Gastrocnemius medialis (tissue), 4 donors: Measurements from ENCODE around the gene NEURL4. TPM values are rescaled to one million over a fixed set of nuclear protein-coding genes. Genes with fewer than 3 reads are reported as not detected.
A peak's percentile ranks its signal among the peaks of the same experiment; 100 is the strongest.

Experiments used
- ATAC-seq, 2 donors: fragments of 150-250 bp; one replicate each; pipeline ENCODE4 v1.9.1; 2016
- DNase-seq, 2 donors: peaks; one replicate each; pipeline ENCODE4 v3.0.0-alpha.2; 2019
- H3K27ac ChIP-seq, 4 donors: fragments of 200-600 bp; sonication (generic); 1 replicate in 1 of 4; 2 replicates in 3 of 4; pipeline ENCODE4 v1.5.1; 2016 to 2018; ENCODE audit warnings: mild to moderate bottlenecking in 2 of 4, moderate library complexity in 1 of 4
- H3K27me3 ChIP-seq, 3 donors: fragments of 200-600 bp; sonication (generic) in 2 of 3; 1 replicate in 1 of 3; 2 replicates in 2 of 3; pipeline versions ENCODE4 v1.5.1 to v1.6.0; 2016 to 2019; ENCODE audit warnings: mild to moderate bottlenecking in 1 of 3, moderate library complexity in 1 of 3
- H3K36me3 ChIP-seq, 2 donors: fragments of 200-600 bp; sonication (generic) in 1 of 2; one replicate each; pipeline ENCODE4 v1.5.1; 2017 to 2018
- H3K4me1 ChIP-seq, 2 donors: fragments of 200-600 bp; sonication (generic) in 1 of 2; one replicate each; pipeline ENCODE4 v1.5.1; 2016 to 2017; ENCODE audit warnings: mild to moderate bottlenecking in 2 of 2
- H3K4me3 ChIP-seq, 4 donors: fragments of 200-600 bp; sonication (generic) in 3 of 4; 1 replicate in 1 of 4; 2 replicates in 3 of 4; pipeline ENCODE4 v1.5.1; 2016 to 2019; ENCODE audit warnings: mild to moderate bottlenecking in 2 of 4
- H3K9me3 ChIP-seq, 3 donors: fragments of 200-600 bp; sonication (generic) in 2 of 3; 1 replicate in 1 of 3; 2 replicates in 2 of 3; pipeline ENCODE4 v1.5.1; 2016 to 2019
- POLR2A ChIP-seq, 2 donors: fragments of 450-650 bp; IDR thresholded peaks; one replicate each; pipeline ENCODE4 v1.6.1; 2017; ENCODE audit warnings: antibody characterized with exemption in 2 of 2, mild to moderate bottlenecking in 2 of 2, moderate library complexity in 2 of 2
- in situ Hi-C, 4 donors: fragments of 200-750 bp; cut with MboI; loops; one replicate each; pipeline versions ENCODE4 v1.15.0 to v1.8.0; 2017; ENCODE audit warnings: low sequenced_read_pairs in 4 of 4
- intact Hi-C: fragments of 100-400 bp; cut with DNase I; formaldehyde crosslinking; loops from one replicate; pipeline ENCODE4 v1.15.1; 2023; ENCODE audit warnings: low total_unique reads
- total RNA-seq, 4 donors: library from RNA; depleted of rRNA; stranded (reverse); fragments of >200 nt; gene quantifications; one replicate each; pipeline versions ENCODE4 v1.1.0 to v1.2.3, GENCODE V29; 2016
- TF ChIP-seq, protein P1 (sequence below), 5 experiments: fragments of 450-650 bp in 3 of 5; fragments of 200-600 bp in 2 of 5; sonication (generic) in 2 of 5; IDR thresholded peaks in 4 of 5; conservative IDR thresholded peaks in 1 of 5; 1 replicate in 4 of 5; 2 replicates in 1 of 5; pipeline ENCODE4 v1.5.1; 2016 to 2019; ENCODE audit warnings: antibody characterized with exemption in 5 of 5, mild to moderate bottlenecking in 3 of 5, moderate library complexity in 3 of 5

NEURL4 gene
- total RNA-seq, 4 donors from 2014 or later, result 21.8 to 26.7 (median 23.5) TPM

DNA sequence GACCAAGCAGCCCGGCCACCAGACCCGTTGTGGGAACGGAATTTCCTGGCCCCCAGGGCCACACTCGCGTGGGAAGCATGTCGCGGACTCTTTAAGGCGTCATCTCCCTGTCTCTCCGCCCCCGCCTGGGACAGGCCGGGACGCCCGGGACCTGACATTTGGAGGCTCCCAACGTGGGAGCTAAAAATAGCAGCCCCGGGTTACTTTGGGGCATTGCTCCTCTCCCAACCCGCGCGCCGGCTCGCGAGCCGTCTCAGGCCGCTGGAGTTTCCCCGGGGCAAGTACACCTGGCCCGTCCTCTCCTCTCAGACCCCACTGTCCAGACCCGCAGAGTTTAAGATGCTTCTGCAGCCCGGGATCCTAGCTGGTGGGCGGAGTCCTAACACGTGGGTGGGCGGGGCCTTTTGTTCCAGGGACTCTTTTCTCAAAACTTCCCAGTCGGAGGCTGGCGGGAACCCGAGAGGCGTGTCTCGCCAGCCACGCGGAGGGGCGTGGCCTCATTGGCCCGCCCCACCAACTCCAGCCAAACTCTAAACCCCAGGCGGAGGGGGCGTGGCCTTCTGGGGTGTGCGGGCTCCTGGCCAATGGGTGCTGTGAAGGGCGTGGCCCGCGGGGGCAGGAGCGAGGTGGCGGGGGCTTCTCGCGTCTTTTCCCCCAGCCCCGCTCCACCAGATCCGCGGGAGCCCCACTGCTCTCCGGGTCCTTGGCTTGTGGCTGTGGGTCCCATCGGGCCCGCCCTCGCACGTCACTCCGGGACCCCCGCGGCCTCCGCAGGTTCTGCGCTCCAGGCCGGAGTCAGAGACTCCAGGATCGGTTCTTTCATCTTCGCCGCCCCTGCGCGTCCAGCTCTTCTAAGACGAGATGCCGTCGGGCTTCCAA, 47.8 kb downstream of the NEURL4 start, which contains the start of gene SLC2A4:
Gene SLC2A4, plus strand, starts transcription at position 645 of the 879 bp plus-strand sequence. Its CDS starts 217 bp downstream, at position 862.
- H3K4me3 ChIP-seq, result peak within 1 kb of the TSS; percentile 70 to 80 (median 76)
- H3K27ac ChIP-seq, result peak within 1 kb of the TSS; percentile 95 to 100 (median 98)
- no peaks in the 10 kb centered on the region for H3K27me3 ChIP-seq
- DNase-seq (peak; percentile 94 to 98), ATAC-seq (peak; percentile 50 to 53)
- peaks cover 0 to 23% of the 10 kb centered on the region in 2 donors for H3K36me3 ChIP-seq
- intact Hi-C loops (loop anchor here (1.0 to 5.0 kb wide), 4 partner anchors 26 to 871 kb away; partner anchors contain the start of genes EIF5A, ELP5 and PER1), in situ Hi-C loops (no loop called here)
- H3K4me1 ChIP-seq, result peaks cover 36 to 39% of the 10 kb centered on the region in 2 donors
- no peaks in the 10 kb centered on the region for H3K9me3 ChIP-seq
- TF ChIP-seq, protein P1, sequence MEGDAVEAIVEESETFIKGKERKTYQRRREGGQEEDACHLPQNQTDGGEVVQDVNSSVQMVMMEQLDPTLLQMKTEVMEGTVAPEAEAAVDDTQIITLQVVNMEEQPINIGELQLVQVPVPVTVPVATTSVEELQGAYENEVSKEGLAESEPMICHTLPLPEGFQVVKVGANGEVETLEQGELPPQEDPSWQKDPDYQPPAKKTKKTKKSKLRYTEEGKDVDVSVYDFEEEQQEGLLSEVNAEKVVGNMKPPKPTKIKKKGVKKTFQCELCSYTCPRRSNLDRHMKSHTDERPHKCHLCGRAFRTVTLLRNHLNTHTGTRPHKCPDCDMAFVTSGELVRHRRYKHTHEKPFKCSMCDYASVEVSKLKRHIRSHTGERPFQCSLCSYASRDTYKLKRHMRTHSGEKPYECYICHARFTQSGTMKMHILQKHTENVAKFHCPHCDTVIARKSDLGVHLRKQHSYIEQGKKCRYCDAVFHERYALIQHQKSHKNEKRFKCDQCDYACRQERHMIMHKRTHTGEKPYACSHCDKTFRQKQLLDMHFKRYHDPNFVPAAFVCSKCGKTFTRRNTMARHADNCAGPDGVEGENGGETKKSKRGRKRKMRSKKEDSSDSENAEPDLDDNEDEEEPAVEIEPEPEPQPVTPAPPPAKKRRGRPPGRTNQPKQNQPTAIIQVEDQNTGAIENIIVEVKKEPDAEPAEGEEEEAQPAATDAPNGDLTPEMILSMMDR (IDR thresholded peaks at IDR 0.05 in 4 of 5, conservative IDR thresholded peaks at IDR 0.05 in 1 of 5), result no peak
- TF ChIP-seq POLR2A (IDR thresholded peaks at IDR 0.05), result peak; percentile 91 to 95

DNA sequence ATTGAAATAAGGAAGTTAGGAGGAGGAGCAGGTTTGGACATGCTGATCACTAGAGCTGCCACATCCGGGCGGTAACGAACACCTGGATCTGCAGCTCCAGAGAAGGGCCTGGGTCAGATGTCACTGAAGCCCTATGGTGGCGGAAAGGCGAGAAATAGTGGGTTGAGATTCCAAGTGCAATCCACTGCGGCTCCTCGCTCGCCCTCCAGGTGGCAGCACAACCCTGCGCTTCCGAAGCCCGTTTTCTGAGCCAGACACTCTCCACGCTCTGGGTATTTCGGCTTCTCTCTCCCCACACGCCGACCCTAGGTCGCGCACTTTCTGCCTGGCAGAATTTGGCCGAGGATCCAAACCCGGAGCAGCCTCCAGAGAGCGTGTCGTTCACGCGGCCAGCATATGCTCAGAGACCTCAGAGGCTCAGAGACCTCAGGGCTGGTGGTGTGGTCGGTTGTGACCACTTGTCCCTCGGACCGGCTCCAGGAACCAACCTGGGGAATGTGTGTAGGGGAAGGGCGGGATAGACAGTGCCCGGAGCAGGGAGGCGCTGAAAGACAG, 48.5 kb downstream of the NEURL4 start:
- Histone ChIP-seq H3K4me1 (peaks cover 31 to 33% of the 10 kb centered on the region in 2 donors), H3K4me3 (peak overlapping the region; percentile 70 to 80 (median 76)), H3K9me3 (no peaks in the 10 kb centered on the region), H3K27ac (peak overlapping the region; percentile 95 to 100 (median 98)), H3K36me3 (peaks cover 0 to 15% of the 10 kb centered on the region in 2 donors), H3K27me3 (no peaks in the 10 kb centered on the region)
- ATAC-seq (peak; percentile 50 to 53), DNase-seq (peak; percentile 83 to 91)
- intact Hi-C loops (loop anchor here (1.0 to 5.0 kb wide), 5 partner anchors 16 to 872 kb away; partner anchors contain the start of genes EIF5A, ELP5 and PER1), in situ Hi-C loops (no loop called here)
- TF ChIP-seq, protein P1 (IDR thresholded peaks at IDR 0.05 in 4 of 5, conservative IDR thresholded peaks at IDR 0.05 in 1 of 5), result peak; percentile 95 to 99 (median 98)
- peak; percentile 51 for TF ChIP-seq POLR2A (IDR thresholded peaks at IDR 0.05)

DNA sequence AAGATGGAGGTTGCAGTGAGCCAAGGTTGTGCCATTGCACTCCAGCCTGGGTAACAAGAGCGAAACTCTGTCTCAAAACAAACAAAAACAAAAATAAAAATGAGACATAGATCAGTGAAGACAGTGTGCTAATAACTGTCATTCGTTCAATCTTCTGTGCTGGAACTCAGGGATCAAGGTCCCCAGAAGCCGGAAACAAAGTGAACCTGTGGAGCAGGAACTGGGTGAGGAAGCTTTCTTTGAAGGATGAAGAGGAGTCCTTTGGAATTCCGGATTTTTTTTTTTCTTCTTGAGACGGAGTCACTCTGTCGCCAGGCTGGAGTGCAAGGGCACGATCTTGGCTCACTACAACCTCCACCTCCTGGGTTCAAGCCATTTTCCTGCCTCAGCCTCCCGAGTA, 49.7 kb downstream of the NEURL4 start:
- in situ Hi-C loops, result no loop called here

DNA sequence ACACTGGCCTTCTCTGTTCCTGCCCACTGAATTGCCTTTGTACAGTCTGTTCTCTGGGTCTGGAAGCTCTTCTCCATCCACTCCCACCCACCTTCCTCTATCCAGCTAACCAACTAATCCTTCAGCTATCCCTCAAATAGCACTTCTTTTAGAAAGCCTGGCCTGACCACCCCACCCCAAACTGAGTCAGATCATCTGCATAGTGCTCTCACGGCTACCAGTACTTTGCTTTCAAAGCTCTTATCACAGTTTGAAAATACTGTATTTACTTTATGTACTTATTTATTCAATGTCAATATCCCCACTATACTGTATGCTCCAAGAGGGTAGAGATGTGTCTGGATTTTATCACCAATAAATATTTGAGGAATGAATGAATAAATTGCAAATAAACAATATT, 62.4 kb downstream of the NEURL4 start:
- TF ChIP-seq, protein P1 (IDR thresholded peaks at IDR 0.05 in 4 of 5, conservative IDR thresholded peaks at IDR 0.05 in 1 of 5), result no peak
- no peak for TF ChIP-seq POLR2A (IDR thresholded peaks at IDR 0.05)
- H3K9me3 ChIP-seq, result no peaks in the 10 kb centered on the region

More for the DNA sequence above, 49.7 kb downstream of the NEURL4 start:
- TF ChIP-seq, protein P1 (IDR thresholded peaks at IDR 0.05 in 4 of 5, conservative IDR thresholded peaks at IDR 0.05 in 1 of 5), result no peak
- TF ChIP-seq POLR2A (IDR thresholded peaks at IDR 0.05), result no peak
- peak overlapping the region in 2 of 4 donors; percentile 95 to 97 for H3K27ac ChIP-seq
- DNase-seq (no peak), ATAC-seq (no peak)
- no peak overlapping the region for H3K4me3 ChIP-seq
- H3K27me3 ChIP-seq, result no peaks in the 10 kb centered on the region
- intact Hi-C loops, result no loop called here
- H3K36me3 ChIP-seq, result peaks cover 0 to 5% of the 10 kb centered on the region in 2 donors
- peaks cover 20 to 23% of the 10 kb centered on the region in 2 donors for H3K4me1 ChIP-seq
- no peaks in the 10 kb centered on the region for H3K9me3 ChIP-seq

More for the DNA sequence above, 62.4 kb downstream of the NEURL4 start:
- ATAC-seq, result no peak
- DNase-seq, result no peak
- Histone ChIP-seq H3K27me3 (peaks cover 29 to 40% (median 30%) of the 10 kb centered on the region in 3 donors), H3K36me3 (no peaks in the 10 kb centered on the region), H3K4me1 (no peaks in the 10 kb centered on the region), H3K4me3 (no peak overlapping the region), H3K27ac (no peak overlapping the region)
- intact Hi-C loops (no loop called here), in situ Hi-C loops (no loop called here)

Other genes starting within 250 kb of the NEURL4 start
- gene CLEC10A, start 249.1 kb downstream of the NEURL4 start, total RNA-seq, result 1 to 10 TPM in 3 of 4 donors, not detected in 1; 1.3 to 2.8 (median 2.3) TPM
- 1 to 10 TPM in 2 of 4 donors, not detected in 2; 1.6 to 2.2 TPM for gene ASGR2, start 214.5 kb downstream of the NEURL4 start, total RNA-seq
- gene ASGR1, start 150.0 kb downstream of the NEURL4 start, total RNA-seq, result 1 to 10 TPM in 1 of 4 donors, under 1 TPM in 1, not detected in 2; 0.81 to 1.8 TPM
- gene DLG4, start 109.5 kb downstream of the NEURL4 start, total RNA-seq, result 1 to 10 TPM; 3.5 to 6.7 (median 5.3) TPM
- 1,000 to 10,000 TPM in 3 of 4 donors, 100 to 1,000 TPM in 1; 771 to 1,217 (median 1,086) TPM for gene ACADVL, start 109.4 kb downstream of the NEURL4 start, total RNA-seq
- 10 to 100 TPM; 15.5 to 22.6 (median 20.5) TPM for gene DVL2, start 94.8 kb downstream of the NEURL4 start, total RNA-seq
- gene PHF23, start 89.9 kb downstream of the NEURL4 start, total RNA-seq, result 10 to 100 TPM; 16.9 to 31.8 (median 24.1) TPM
- gene GABARAP, start 86.9 kb downstream of the NEURL4 start, total RNA-seq, result 100 to 1,000 TPM; 207 to 626 (median 258) TPM
- 100 to 1,000 TPM in 3 of 4 donors, 10 to 100 TPM in 1; 71.5 to 150 (median 111) TPM for gene CTDNEP1, start 77.6 kb downstream of the NEURL4 start, total RNA-seq
- gene ELP5, start 77.1 kb downstream of the NEURL4 start, total RNA-seq, result 10 to 100 TPM; 13.3 to 52.7 (median 26.7) TPM
- gene CLDN7, start 66.9 kb downstream of the NEURL4 start, total RNA-seq, result 1 to 10 TPM in 1 of 4 donors, under 1 TPM in 1, not detected in 2; 0.46 to 5.1 TPM
- gene SLC2A4, start 47.6 kb downstream of the NEURL4 start, total RNA-seq, result 100 to 1,000 TPM; 148 to 310 (median 227) TPM
- 1 to 10 TPM in 1 of 4 donors, under 1 TPM in 2, not detected in 1; 0.42 to 2.2 (median 0.46) TPM for gene YBX2, start 34.7 kb downstream of the NEURL4 start, total RNA-seq
- 100 to 1,000 TPM; 115 to 384 (median 273) TPM for gene EIF5A, start 21.7 kb downstream of the NEURL4 start, total RNA-seq
- 100 to 1,000 TPM; 135 to 240 (median 169) TPM for gene GPS2, start 14.0 kb downstream of the NEURL4 start, total RNA-seq
- gene ACAP1, start 7.2 kb upstream of the NEURL4 start, total RNA-seq, result 10 to 100 TPM in 1 of 4 donors, 1 to 10 TPM in 1, under 1 TPM in 2; 0.22 to 16.3 (median 1.7) TPM
- gene KCTD11, start 22.8 kb upstream of the NEURL4 start, total RNA-seq, result 1 to 10 TPM; 3.6 to 7.0 (median 4.6) TPM
- gene TMEM95, start 25.8 kb upstream of the NEURL4 start, total RNA-seq, result not detected
- 1 to 10 TPM in 1 of 4 donors, under 1 TPM in 1, not detected in 2; 0.13 to 2.2 TPM for gene TNK1, start 51.8 kb upstream of the NEURL4 start, total RNA-seq
- gene PLSCR3, start 65.2 kb upstream of the NEURL4 start, total RNA-seq, result 10 to 100 TPM in 3 of 4 donors, 1 to 10 TPM in 1; 8.9 to 20.3 (median 14.4) TPM
- 10 to 100 TPM; 28.9 to 65.6 (median 50.2) TPM for gene TMEM256, start 74.8 kb upstream of the NEURL4 start, total RNA-seq
- gene NLGN2, start 78.5 kb upstream of the NEURL4 start, total RNA-seq, result 1 to 10 TPM; 4.2 to 6.6 (median 4.4) TPM
- gene SPEM1, start 91.0 kb upstream of the NEURL4 start, total RNA-seq, result not detected
- gene SPEM2, start 96.3 kb upstream of the NEURL4 start, total RNA-seq, result not detected
- not detected for gene SPEM3, start 99.5 kb upstream of the NEURL4 start, total RNA-seq
- 1 to 10 TPM in 3 of 4 donors, under 1 TPM in 1; 0.92 to 3.9 (median 2.3) TPM for gene TMEM102, start 106.1 kb upstream of the NEURL4 start, total RNA-seq
- gene FGF11, start 110.2 kb upstream of the NEURL4 start, total RNA-seq, result 1 to 10 TPM; 1.2 to 7.4 (median 4.1) TPM
- gene CHRNB1, start 115.7 kb upstream of the NEURL4 start, total RNA-seq, result 100 to 1,000 TPM in 2 of 4 donors, 10 to 100 TPM in 2; 82.3 to 202 (median 101) TPM
- 10 to 100 TPM; 24.2 to 43.1 (median 31.2) TPM for gene ZBTB4, start 150.3 kb upstream of the NEURL4 start, total RNA-seq
- not detected for gene SLC35G6, start 152.1 kb upstream of the NEURL4 start, total RNA-seq
- 10 to 100 TPM; 20.3 to 56.9 (median 39.3) TPM for gene POLR2A, start 155.0 kb upstream of the NEURL4 start, total RNA-seq
- 10 to 100 TPM in 3 of 4 donors, 1 to 10 TPM in 1; 7.9 to 26.1 (median 16.9) TPM for gene TNFSF12, start 219.7 kb upstream of the NEURL4 start, total RNA-seq
- gene TNFSF13, start 229.4 kb upstream of the NEURL4 start, total RNA-seq, result 1 to 10 TPM; 2.8 to 8.4 (median 5.0) TPM
- 10 to 100 TPM; 63.6 to 71.5 (median 68.8) TPM for gene SENP3, start 232.6 kb upstream of the NEURL4 start, total RNA-seq